GM12875 (cell line): ENCODE results near the gene SPTBN5.

ENCODE experiments used
- H3K4me3 ChIP-seq: one replicate; pipeline ENCODE4 v1.5.1; 2011; ENCODE audit warnings: low read depth, low read length, control low read depth
- CTCF ChIP-seq: IDR thresholded peaks from 2 replicates; pipeline ENCODE4 v1.5.1; 2011; ENCODE audit warnings: low read depth, mild to moderate bottlenecking, control low read depth, inconsistent platforms, low read length, moderate library complexity, borderline replicate concordance; ENCODE audit not compliant: insufficient read depth

SPTBN5 gene

GRCh38 chr15:41913256-41913655, 19.4 kb upstream of the SPTBN5 start:
- no peak for TF ChIP-seq CTCF
- no peak overlapping the region for H3K4me3 ChIP-seq

GRCh38 chr15:41911691-41912345, 18.0 kb upstream of the SPTBN5 start:
- no peak overlapping the region for H3K4me3 ChIP-seq
- no peak for TF ChIP-seq CTCF

DNA sequence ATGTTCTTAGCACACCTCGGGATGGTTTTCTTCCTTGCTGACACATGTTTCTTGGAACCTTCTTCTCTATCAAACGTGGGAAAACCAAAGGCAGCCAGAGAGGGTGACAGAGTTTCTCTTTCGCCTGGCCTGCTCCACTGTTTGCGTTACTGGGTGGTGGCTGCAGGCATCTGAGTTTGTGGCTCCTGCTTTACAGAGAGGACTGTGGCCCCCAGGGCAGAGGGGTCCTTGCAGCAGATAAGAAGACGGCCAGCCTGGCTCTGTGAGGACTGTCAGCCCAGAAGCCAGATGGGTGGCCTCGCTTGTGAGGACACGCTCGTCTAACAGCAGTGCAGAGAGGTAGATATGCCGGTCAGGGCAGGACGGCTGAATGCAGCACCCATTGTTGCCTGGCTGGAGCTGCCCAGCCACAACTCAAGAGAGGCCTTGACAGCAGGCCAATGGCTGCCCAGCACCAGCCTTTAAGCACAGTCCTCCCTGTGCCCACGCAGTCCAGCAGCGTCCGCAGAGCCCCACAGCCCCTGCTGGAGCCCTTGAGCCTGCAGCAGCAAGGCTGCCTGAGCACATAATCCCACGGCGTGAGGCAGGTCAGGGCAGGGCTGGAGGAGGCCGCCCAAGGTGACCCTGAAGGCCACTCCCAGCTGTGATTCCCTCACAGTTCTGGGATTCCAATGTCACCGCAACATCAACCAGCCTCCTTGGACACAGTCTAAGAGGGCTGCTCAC, 15.0 kb upstream of the SPTBN5 start:
- H3K4me3 ChIP-seq, result no peak overlapping the region
- no peak for TF ChIP-seq CTCF

- TF ChIP-seq CTCF, result no peak
- no peak overlapping the region for H3K4me3 ChIP-seq
Observed at GRCh38 chr15:41907141-41907540, 13.3 kb upstream of the SPTBN5 start.

- no peak overlapping the region for H3K4me3 ChIP-seq
- no peak for TF ChIP-seq CTCF
Observed at GRCh38 chr15:41906608-41907007, 12.8 kb upstream of the SPTBN5 start.

- H3K4me3 ChIP-seq, result no peak overlapping the region
- no peak for TF ChIP-seq CTCF
Observed at GRCh38 chr15:41905036-41905793, 11.4 kb upstream of the SPTBN5 start.
